Measurements from ENCODE around the gene OR52K2.
"Not testable (repeated sequence)": the region's sequence is repeated elsewhere in the genome, so short reads cannot be mapped to it uniquely, and the experiment has no call there.

The OR52K2 gene

GRCh38 chr11:4448995-4449394, at the start of gene OR52K2:
TSS of gene OR52K2 (plus strand) at chr11:4449295. CDS start at chr11:4449340, 45 bp downstream.
- no peak for DNase-seq

- DNase-seq, result not testable (repeated sequence)
Observed at GRCh38 chr11:4406206-4406605, 42.9 kb upstream of the OR52K2 start.

GRCh38 chr11:4416306-4416705, 32.8 kb upstream of the OR52K2 start:
- DNase-seq, result no peak

- DNase-seq, result no peak
Observed at GRCh38 chr11:4416816-4417215, 32.3 kb upstream of the OR52K2 start.

GRCh38 chr11:4418403-4418802, 30.7 kb upstream of the OR52K2 start:
- no peak for DNase-seq

GRCh38 chr11:4430051-4430450, 19.0 kb upstream of the OR52K2 start:
- DNase-seq, result no peak

- DNase-seq, result no peak
Observed at GRCh38 chr11:4433856-4434255, 15.2 kb upstream of the OR52K2 start.

- DNase-seq, result no peak
Observed at GRCh38 chr11:4436411-4436810, 12.7 kb upstream of the OR52K2 start.

GRCh38 chr11:4441515-4441914, 7.6 kb upstream of the OR52K2 start:
- no peak for DNase-seq

GRCh38 chr11:4443232-4443891, 5.7 kb upstream of the OR52K2 start:
- no peak for DNase-seq

GRCh38 chr11:4453118-4453517, 4.0 kb downstream of the OR52K2 start:
- no peak for DNase-seq

- no peak for DNase-seq
Observed at GRCh38 chr11:4454021-4454420, 4.9 kb downstream of the OR52K2 start.

GRCh38 chr11:4455419-4455818, 6.3 kb downstream of the OR52K2 start:
- DNase-seq, result no peak

GRCh38 chr11:4459500-4459899, 10.4 kb downstream of the OR52K2 start:
- DNase-seq, result no peak

- DNase-seq, result no peak
Observed at GRCh38 chr11:4460151-4460550, 11.1 kb downstream of the OR52K2 start.

GRCh38 chr11:4464216-4465159, 15.4 kb downstream of the OR52K2 start:
- DNase-seq, result no peak

- DNase-seq, result no peak
Observed at GRCh38 chr11:4465407-4465806, 16.3 kb downstream of the OR52K2 start.

- no peak for DNase-seq
Observed at GRCh38 chr11:4466131-4466870, 17.2 kb downstream of the OR52K2 start.

GRCh38 chr11:4466871-4467442, 17.9 kb downstream of the OR52K2 start:
- no peak for DNase-seq

- DNase-seq, result no peak
Observed at GRCh38 chr11:4467811-4468606, 18.9 kb downstream of the OR52K2 start.

- DNase-seq, result no peak
Observed at GRCh38 chr11:4479644-4480043, 30.5 kb downstream of the OR52K2 start.

GRCh38 chr11:4480577-4481239, 31.6 kb downstream of the OR52K2 start:
- DNase-seq, result no peak
